ENCODE data around the gene RAB22A.

RAB22A gene

GRCh38 chr20:58309591-58310290 is at the start of gene RAB22A:
RAB22A (plus strand) TSS chr20:58309715; CDS start chr20:58309977, 262 bp downstream.
- peak; percentile 28 to 50 for DNase-seq

GRCh38 chr20:58260006-58260405 is 49.5 kb upstream of the RAB22A start:
- DNase-seq = no peak

GRCh38 chr20:58261660-58262059 is 47.9 kb upstream of the RAB22A start:
- DNase-seq = no peak

GRCh38 chr20:58264271-58264670 is 45.2 kb upstream of the RAB22A start:
- DNase-seq = no peak

- DNase-seq = no peak
These were observed 41.9 kb upstream of the RAB22A start for GRCh38 chr20:58267389-58268215.

- DNase-seq = no peak
These were observed 41.1 kb upstream of the RAB22A start for GRCh38 chr20:58268421-58268821.

- no peak for DNase-seq
These were observed 40.4 kb upstream of the RAB22A start for GRCh38 chr20:58268936-58269619.

- no peak for DNase-seq
These were observed 37.7 kb upstream of the RAB22A start for GRCh38 chr20:58271606-58272351.

GRCh38 chr20:58274384-58274783 is 35.1 kb upstream of the RAB22A start:
- no peak for DNase-seq

- no peak for DNase-seq
These were observed 32.4 kb upstream of the RAB22A start for GRCh38 chr20:58277107-58277506.

GRCh38 chr20:58277578-58278472 is 31.7 kb upstream of the RAB22A start:
- no peak for DNase-seq

GRCh38 chr20:58286729-58287128 is 22.8 kb upstream of the RAB22A start:
- DNase-seq = no peak

- DNase-seq = no peak
These were observed 21.9 kb upstream of the RAB22A start for GRCh38 chr20:58287638-58288037.

- DNase-seq = no peak
These were observed 20.4 kb upstream of the RAB22A start for GRCh38 chr20:58289143-58289542.

GRCh38 chr20:58293453-58293852 is 16.1 kb upstream of the RAB22A start:
- peak in 1 of 2 donors; percentile 7 for DNase-seq

GRCh38 chr20:58294497-58295455 is 14.7 kb upstream of the RAB22A start:
- DNase-seq = no peak

- DNase-seq = no peak
These were observed 13.3 kb upstream of the RAB22A start for GRCh38 chr20:58296051-58296837.

GRCh38 chr20:58297394-58297793 is 12.1 kb upstream of the RAB22A start:
- no peak for DNase-seq

- DNase-seq = no peak
These were observed 9.2 kb upstream of the RAB22A start for GRCh38 chr20:58300321-58300720.

GRCh38 chr20:58303547-58303946 is 6.0 kb upstream of the RAB22A start:
- no peak for DNase-seq

Data from hippocampal formation (tissue), 2 donors.